ENCODE results near the gene RARRES2. TPM values are rescaled to one million over a fixed set of nuclear protein-coding genes. Genes with fewer than 3 reads are reported as not detected.

RARRES2 gene
- total and polyA plus RNA-seq, 2 of the 13 experiments (the other 11 are each of a cell fraction or from before 2014, with no cell fraction given): 134 to 172 TPM

GRCh38 chr7:150388709-150389531 lies 47.5 kb upstream of the RARRES2 start (continued):
- TF ChIP-seq MAZ (IDR thresholded peaks at IDR 0.05; ENCODE audit: borderline replicate concordance, low read depth, low read length): no peak; the same call in 1 of the 2 replicates
- TF ChIP-seq MAZ (CRISPR knock-in tag; IDR thresholded peaks at IDR 0.05; ENCODE audit: low read depth): peak; percentile 90
- no peak for TF ChIP-seq HCFC1 (IDR thresholded peaks at IDR 0.05; ENCODE audit: low read depth, low read length)
- TF ChIP-seq ZNF883 (CRISPR knock-in tag; IDR thresholded peaks at IDR 0.05; ENCODE audit: not compliant biosample characterization): peak; percentile 54
- TF ChIP-seq XBP1 (CRISPR knock-in tag; IDR thresholded peaks at IDR 0.05): no peak
- TF ChIP-seq ZBTB25 (CRISPR knock-in tag; IDR thresholded peaks at IDR 0.05): peak; percentile 95
- TF ChIP-seq TFDP2 (CRISPR knock-in tag; IDR thresholded peaks at IDR 0.05): peak; percentile 75
- no peak for TF ChIP-seq NFIB (CRISPR knock-in tag; IDR thresholded peaks at IDR 0.05; ENCODE audit: borderline replicate concordance)
- peak; percentile 83 for TF ChIP-seq ZNF318 (CRISPR knock-in tag; IDR thresholded peaks at IDR 0.05)
- TF ChIP-seq ZSCAN9 (CRISPR knock-in tag; IDR thresholded peaks at IDR 0.05; ENCODE audit: borderline replicate concordance): peak; percentile 73; the same call in 1 of the 2 replicates
- TF ChIP-seq E2F2 (CRISPR knock-in tag; IDR thresholded peaks at IDR 0.05; ENCODE audit: borderline replicate concordance): 0 out of 2 replicates have a peak, but pooled peaks have one; percentile 39
- no peak for TF ChIP-seq KAT2B (IDR thresholded peaks at IDR 0.05; ENCODE audit: borderline replicate concordance, low read depth, low read length)
- peak; percentile 98 for TF ChIP-seq CEBPG (CRISPR knock-in tag; IDR thresholded peaks at IDR 0.05)
- no peak for TF ChIP-seq POLR2AphosphoS5 (IDR thresholded peaks at IDR 0.05; ENCODE audit: low read depth, low read length)
- TF ChIP-seq XRCC5 (optimal IDR thresholded peaks at IDR 0.05; ENCODE audit: low read length): peak; percentile 87
- TF ChIP-seq ZFP36L1 (CRISPR knock-in tag; IDR thresholded peaks at IDR 0.05): 0 out of 2 replicates have a peak, but pooled peaks have one; percentile 59
- TF ChIP-seq ZMYM4 (CRISPR knock-in tag; IDR thresholded peaks at IDR 0.05): peak; percentile 86
- TF ChIP-seq ONECUT2 (CRISPR knock-in tag; IDR thresholded peaks at IDR 0.05): peak; percentile 69

Measured in HepG2 (cell line).